ENCODE measurements around the gene NFATC2.

- TF ChIP-seq CTCF (IDR thresholded peaks at IDR 0.05), result no peak
- no peak for TF ChIP-seq POLR2AphosphoS5 (IDR thresholded peaks at IDR 0.05)
These were observed 32.4 kb downstream of the NFATC2 start for GRCh38 chr20:51510169-51510568.
